Measurements from ENCODE around the gene CXXC5.

GRCh38 chr5:139601429-139601828 lies 46.7 kb upstream of the CXXC5 start:
- no peak for TF ChIP-seq CTCF (IDR thresholded peaks at IDR 0.05)
- no peak for TF ChIP-seq POLR2A (IDR thresholded peaks at IDR 0.05)
